ENCODE data around the gene RCL1. TPM values are rescaled to one million over a fixed set of nuclear protein-coding genes. Genes with fewer than 3 reads are reported as not detected.

Gene RCL1
- 36.4 TPM for total RNA-seq

GRCh38 chr9:4792572-4793458 is at the start of gene RCL1:
Gene RCL1 (plus strand): TSS chr9:4792944. CDS start chr9:4793092, 148 bp downstream.

Other genes starting within 250 kb of the RCL1 start
- 10.3 TPM for gene PLPP6, start 130.7 kb upstream of the RCL1 start, total RNA-seq
- gene SPATA6L, start 126.5 kb upstream of the RCL1 start, total RNA-seq = 4.7 TPM
- 35.8 TPM for gene CDC37L1, start 113.4 kb upstream of the RCL1 start, total RNA-seq
- gene AK3, start 51.7 kb upstream of the RCL1 start, total RNA-seq = 44.0 TPM
- gene JAK2, start 192.3 kb downstream of the RCL1 start, total RNA-seq = 33.5 TPM